Esophagus squamous epithelium (tissue), 4 donors: ENCODE measurements around the gene TCEA2.

Source experiments
- CTCF ChIP-seq, 6 experiments: fragments of 450-650 bp in 4 of 6; fragments of 200-600 bp in 2 of 6; sonication (generic) in 2 of 6; IDR thresholded peaks; one replicate each; pipeline ENCODE4 v1.5.1; 2016 to 2019; ENCODE audit warnings: antibody characterized with exemption in 6 of 6, mild to moderate bottlenecking in 4 of 6, moderate library complexity in 4 of 6
- POLR2A ChIP-seq, 4 donors: fragments of 450-650 bp; IDR thresholded peaks; one replicate each; pipeline ENCODE4 v1.6.1; 2017; ENCODE audit warnings: antibody characterized with exemption in 4 of 4, mild to moderate bottlenecking in 4 of 4, moderate library complexity in 3 of 4

- TF ChIP-seq CTCF (IDR thresholded peaks at IDR 0.05) (no peak), POLR2A (IDR thresholded peaks at IDR 0.05) (no peak)
These were observed 28.3 kb downstream of the TCEA2 start for GRCh38 chr20:64091340-64091739.
